H1 (cell line): ENCODE results near the gene RDH11. TPM values are rescaled to one million over a fixed set of nuclear protein-coding genes. Genes with fewer than 3 reads are reported as not detected.
A peak's percentile ranks its signal among the peaks of the same experiment; 100 is the strongest.

Experiments
- CTCF ChIA-PET: fragments of 300-600 bp; sonication (Branson Sonifier 250); formaldehyde crosslinking; loops from one replicate; lab custom pipeline; 2021; ENCODE audit not compliant: partially characterized antibody; lab: Charles Lee
- POLR2A ChIA-PET: fragments of 300-600 bp; sonication (Branson Sonifier 250); formaldehyde crosslinking; loops from one replicate; lab custom pipeline; 2021; ENCODE audit warnings: inconsistent platforms; ENCODE audit not compliant: partially characterized antibody; lab: Charles Lee
- DNase-seq, 2 experiments: peaks; one replicate each; pipeline versions ENCODE4 v3.0.0 to v3.0.0-alpha.2; 2010 to 2022; ENCODE audit warnings: low spot score in 2 of 2, low read depth in 1 of 2, mixed read lengths in 1 of 2
- FAIRE-seq: peaks from 2 replicates; lab custom pipeline; 2011; peaks lifted over from hg19 to GRCh38; lab: Jason Lieb, UNC
- H2AFZ ChIP-seq: 2 replicates; pipeline ENCODE4 v1.8.1; 2012; ENCODE audit warnings: low read length, inconsistent platforms
- H2AK5ac ChIP-seq: 2 replicates; pipeline ENCODE4 v1.6.1; 2013; ENCODE audit warnings: low read depth, low read length
- H2BK120ac ChIP-seq: replicated peaks from 2 replicates; pipeline ENCODE3; 2013; ENCODE audit warnings: low read depth, low read length, inconsistent platforms
- H2BK12ac ChIP-seq: 2 replicates; pipeline ENCODE4 v1.6.1; 2013; ENCODE audit warnings: low read depth, low read length
- H2BK15ac ChIP-seq: 2 replicates; pipeline ENCODE4 v1.6.1; 2013; ENCODE audit warnings: low read length
- H2BK20ac ChIP-seq: 2 replicates; pipeline ENCODE4 v1.6.1; 2013; ENCODE audit warnings: low read length
- H2BK5ac ChIP-seq: 2 replicates; pipeline ENCODE4 v1.6.1; 2013; ENCODE audit warnings: low read depth, low read length
- H3K14ac ChIP-seq: 2 replicates; pipeline ENCODE4 v1.6.1; 2013; ENCODE audit warnings: inconsistent platforms; ENCODE audit not compliant: insufficient read length
- H3K18ac ChIP-seq: 2 replicates; pipeline ENCODE4 v1.6.1; 2013; ENCODE audit warnings: low read length; ENCODE audit errors: extremely low read depth
- H3K23ac ChIP-seq: 2 replicates; pipeline ENCODE4 v1.6.1; 2013; ENCODE audit warnings: inconsistent platforms; ENCODE audit not compliant: insufficient read length
- H3K23me2 ChIP-seq: 2 replicates; pipeline ENCODE4 v1.6.1; 2013; ENCODE audit warnings: low read depth, low read length
- H3K27ac ChIP-seq: 2 replicates; pipeline ENCODE4 v1.6.1; 2011; ENCODE audit warnings: low read depth, low read length, inconsistent platforms
- H3K27me3 ChIP-seq, 4 experiments: replicated peaks in 1 of 4; 1 replicate in 1 of 4; 2 replicates in 3 of 4; pipeline versions ENCODE4 v1.6.1 to v1.8.1; 2011 to 2013; ENCODE audit warnings: low read length in 3 of 4, mild to moderate bottlenecking in 3 of 4, inconsistent platforms in 2 of 4, mixed read lengths in 2 of 4, moderate library complexity in 1 of 4; ENCODE audit not compliant: control insufficient read depth in 3 of 4, insufficient read depth in 3 of 4; ENCODE audit errors: extremely low read depth in 1 of 4
- H3K36me3 ChIP-seq, 4 experiments: 2 replicates each; pipeline versions ENCODE4 v1.6.1 to v1.8.1; 2011 to 2013; ENCODE audit warnings: mild to moderate bottlenecking in 4 of 4, low read length in 3 of 4, moderate library complexity in 2 of 4, control low read depth in 1 of 4, inconsistent platforms in 1 of 4; ENCODE audit not compliant: insufficient read depth in 4 of 4, control insufficient read depth in 2 of 4
- H3K4ac ChIP-seq: replicated peaks from 2 replicates; pipeline ENCODE3; 2013; ENCODE audit warnings: low read length, low read depth, mixed read lengths, inconsistent platforms; ENCODE audit not compliant: insufficient read length
- H3K4me1 ChIP-seq, 4 experiments: replicated peaks in 1 of 4; 1 replicate in 1 of 4; 2 replicates in 3 of 4; pipeline versions ENCODE4 v1.6.1 to v1.8.1; 2011 to 2013; ENCODE audit warnings: low read length in 3 of 4, inconsistent platforms in 2 of 4, mixed read lengths in 1 of 4; ENCODE audit not compliant: insufficient read depth in 4 of 4, control insufficient read depth in 3 of 4
- H3K4me2 ChIP-seq, 2 experiments: 2 replicates each; pipeline versions ENCODE4 v1.6.1 to v1.8.1; 2011 to 2013; ENCODE audit warnings: low read depth in 2 of 2, low read length in 2 of 2, control low read depth in 1 of 2, inconsistent platforms in 1 of 2, mild to moderate bottlenecking in 1 of 2; ENCODE audit not compliant: insufficient read depth in 1 of 2
- H3K4me3 ChIP-seq, 4 experiments: fragments of 200-600, 300-600 bp in 1 of 4; sonication (generic), shearing (Covaris generic), sonication (Bioruptor Twin) in 1 of 4; 2 replicates each; pipeline versions ENCODE4 v1.5.1 to v1.8.1; 2011 to 2016; ENCODE audit warnings: low read length in 4 of 4, low read depth in 3 of 4, control low read depth in 2 of 4, inconsistent platforms in 2 of 4, mild to moderate bottlenecking in 2 of 4, mixed read lengths in 1 of 4, moderate library complexity in 1 of 4; ENCODE audit not compliant: insufficient read depth in 2 of 4; ENCODE audit errors: extremely low read depth in 1 of 4
- H3K56ac ChIP-seq: replicated peaks from 2 replicates; pipeline ENCODE3; 2013; ENCODE audit warnings: low read depth, mild to moderate bottlenecking, mixed read lengths, low read length, inconsistent platforms; ENCODE audit not compliant: insufficient read length
- H3K79me1 ChIP-seq: 2 replicates; pipeline ENCODE4 v1.6.1; 2013; ENCODE audit warnings: low read depth, low read length, control low read depth
- H3K79me2 ChIP-seq, 2 experiments: 2 replicates each; pipeline versions ENCODE4 v1.6.1 to v1.8.1; 2012 to 2013; ENCODE audit warnings: low read length in 2 of 2, mild to moderate bottlenecking in 2 of 2, inconsistent platforms in 1 of 2; ENCODE audit not compliant: insufficient read depth in 2 of 2, control insufficient read depth in 1 of 2
- H3K9ac ChIP-seq, 4 experiments: replicated peaks in 1 of 4; 1 replicate in 1 of 4; 2 replicates in 3 of 4; pipeline versions ENCODE4 v1.6.1 to v1.8.1; 2011 to 2013; ENCODE audit warnings: low read depth in 3 of 4, low read length in 3 of 4, control low read depth in 2 of 4, mild to moderate bottlenecking in 2 of 4, moderate library complexity in 2 of 4, inconsistent platforms in 1 of 4; ENCODE audit errors: extremely low read depth in 1 of 4
- H3K9me3 ChIP-seq, 2 experiments: 2 replicates each; pipeline versions ENCODE4 v1.6.1 to v1.8.1; 2012 to 2013; ENCODE audit warnings: mild to moderate bottlenecking in 2 of 2, moderate library complexity in 2 of 2, control low read depth in 1 of 2, inconsistent platforms in 1 of 2, low read depth in 1 of 2, low read length in 1 of 2, mixed read lengths in 1 of 2; ENCODE audit not compliant: insufficient read depth in 2 of 2
- H4K20me1 ChIP-seq, 2 experiments: replicated peaks in 1 of 2; 2 replicates each; pipeline versions ENCODE3 to v1.8.1; 2011 to 2013; ENCODE audit warnings: inconsistent platforms in 2 of 2, low read length in 2 of 2, mild to moderate bottlenecking in 1 of 2; ENCODE audit not compliant: insufficient read depth in 2 of 2, control insufficient read depth in 1 of 2
- H4K5ac ChIP-seq: 2 replicates; pipeline ENCODE4 v1.6.1; 2013; ENCODE audit warnings: low read length, low read depth, mixed read lengths, inconsistent platforms; ENCODE audit not compliant: insufficient read length
- H4K8ac ChIP-seq: 2 replicates; pipeline ENCODE4 v1.8.0; 2013; ENCODE audit warnings: mild to moderate bottlenecking, moderate library complexity, low read length, inconsistent platforms; ENCODE audit not compliant: insufficient read depth; ENCODE audit errors: extremely low read depth
- H4K91ac ChIP-seq: replicated peaks from 2 replicates; pipeline ENCODE3; 2013; ENCODE audit warnings: low read length, mixed read lengths, inconsistent platforms; ENCODE audit not compliant: insufficient read length
- FOSL1 ChIP-seq: IDR thresholded peaks from 2 replicates; pipeline ENCODE4 v1.6.1; 2011; ENCODE audit warnings: mild to moderate bottlenecking, low read depth, low read length, moderate library complexity; ENCODE audit not compliant: insufficient read depth
- RAD21 ChIP-seq, 2 experiments: IDR thresholded peaks in 1 of 2; conservative IDR thresholded peaks in 1 of 2; 2 replicates each; pipeline ENCODE4 v1.6.1; 2011; ENCODE audit warnings: low read depth in 2 of 2, low read length in 2 of 2, improper control_type of control experiment in 1 of 2, inconsistent platforms in 1 of 2, mild to moderate bottlenecking in 1 of 2, moderate library complexity in 1 of 2
- SIX5 ChIP-seq: IDR thresholded peaks from 2 replicates; pipeline ENCODE4 v1.6.1; 2011; ENCODE audit warnings: mild to moderate bottlenecking, low read depth, low read length
- SP4 ChIP-seq: IDR thresholded peaks from 2 replicates; pipeline ENCODE4 v1.6.1; 2012; ENCODE audit warnings: low read length, inconsistent platforms
- WGBS, 2 experiments: shearing (Covaris generic) in 1 of 2; methylation state at CpG; one replicate each; pipeline versions ENCODE4 v1.1.6 to v1.1.7; 2013 to 2015; ENCODE audit warnings: low lambda C conversion rate in 2 of 2, mixed read lengths in 2 of 2, inconsistent platforms in 1 of 2, low coverage in 1 of 2, missing lambda C conversion rate in 1 of 2; ENCODE audit not compliant: insufficient replicate concordance in 2 of 2, insufficient coverage in 1 of 2, insufficient read length in 1 of 2; ENCODE audit errors: extremely low coverage in 1 of 2, missing lambda C conversion rate in 1 of 2; 5-methylcytosine and 5-hydroxymethylcytosine counted together
- polyA plus RNA-seq, 7 experiments: library from polyadenylated mRNA; depleted of rRNA in 3 of 7; stranded (reverse) in 5 of 7; unstranded in 2 of 7; fragments of >200 nt in 5 of 7; fragments of 200-250 nt in 2 of 7; gene quantifications; 1 replicate in 5 of 7; 2 replicates in 1 of 7; 4 replicates in 1 of 7; pipeline versions ENCODE4 v1.2.1 to v1.2.3, GENCODE V29; 2011 to 2013; ENCODE audit warnings: missing spikeins in 2 of 7, mixed read lengths in 2 of 7
- total RNA-seq: library from RNA; stranded (reverse); fragmentation: NEBNext Ultra II Directional; extraction: Animal tissue kit (Norgen Biotek cat#: 25700); gene quantifications from 2 replicates; pipeline ENCODE4 v1.2.1, GENCODE V29; 2021
- TF ChIP-seq, protein P1 (sequence below), 3 experiments: IDR thresholded peaks; 1 replicate in 2 of 3; 2 replicates in 1 of 3; pipeline versions ENCODE4 v1.5.1 to v1.6.1; 2011; ENCODE audit warnings: low read length in 3 of 3, mild to moderate bottlenecking in 3 of 3, inconsistent platforms in 2 of 3, low read depth in 1 of 3, moderate library complexity in 1 of 3; ENCODE audit not compliant: insufficient read depth in 1 of 3; ENCODE audit errors: control extremely low read depth in 1 of 3

RDH11 gene
- total and polyA plus RNA-seq, 2 of the 8 experiments (the other 6 are each of a cell fraction or from before 2014, with no cell fraction given), result 104 to 117 TPM

GRCh38 chr14:67666750-67667449, 28.7 kb downstream of the RDH11 start:
- Histone ChIP-seq H3K4me3 (no peak overlapping the region), H4K91ac (no peak overlapping the region), H4K5ac (no peak overlapping the region), H3K18ac (no peak overlapping the region), H2BK5ac (no peak overlapping the region), H2AK5ac (no peak overlapping the region), H3K56ac (no peak overlapping the region), H2BK15ac (no peak overlapping the region), H2BK12ac (no peak overlapping the region), H2BK120ac (no peak overlapping the region), H3K79me1 (peaks cover 2% of the 10 kb centered on the region; the same call in 1 of the 2 replicates), H3K23ac (no peak overlapping the region), H3K79me2 (peaks cover 0 to 65% of the 10 kb centered on the region in 2 experiments; a peak in 2 of 4 replicates), H2AFZ (no peak overlapping the region), H3K23me2 (no peaks in the 10 kb centered on the region), H4K8ac (no peak overlapping the region), H3K4me1 (no peaks in the 10 kb centered on the region), H3K36me3 (no peaks in the 10 kb centered on the region), H2BK20ac (no peak overlapping the region), H3K27ac (no peak overlapping the region), H3K27me3 (no peaks in the 10 kb centered on the region), H3K14ac (no peak overlapping the region), H3K9me3 (no peaks in the 10 kb centered on the region), H4K20me1 (peaks cover 0 to 8% of the 10 kb centered on the region in 2 experiments), H3K4ac (no peak overlapping the region), H3K9ac (no peak overlapping the region), H3K4me2 (no peak overlapping the region)
- peak; percentile 81 for FAIRE-seq
- DNase-seq, result no peak
- ChIA-PET CTCF (interaction anchor here (0.5 to 14.5 kb wide), 34 partner anchors 9 to 240 kb away, joined by 3 to 142 read pairs (median 4); partner anchors contain the start of genes ARG2 and RDH12), POLR2A (interaction anchor here (0.9 to 1.4 kb wide), 3 partner anchors 28 to 67 kb away, joined by 4 read pairs; partner anchors contain the start of genes PIGH and RDH11)
- WGBS, 2 experiments, result 56% methylated on average over 1 of the region's 1 CpG; no CpG with 5 or more reads in 1 of the 2 experiments
- TF ChIP-seq FOSL1 (no peak), RAD21 (IDR thresholded peaks at IDR 0.05 in 1 of 2, conservative IDR thresholded peaks at IDR 0.05 in 1 of 2; ENCODE audit: low read depth in 2 of 2, low read length in 2 of 2) (peak; percentile 81 to 82), SP4 (no peak), SIX5 (no peak)
- TF ChIP-seq, protein P1, sequence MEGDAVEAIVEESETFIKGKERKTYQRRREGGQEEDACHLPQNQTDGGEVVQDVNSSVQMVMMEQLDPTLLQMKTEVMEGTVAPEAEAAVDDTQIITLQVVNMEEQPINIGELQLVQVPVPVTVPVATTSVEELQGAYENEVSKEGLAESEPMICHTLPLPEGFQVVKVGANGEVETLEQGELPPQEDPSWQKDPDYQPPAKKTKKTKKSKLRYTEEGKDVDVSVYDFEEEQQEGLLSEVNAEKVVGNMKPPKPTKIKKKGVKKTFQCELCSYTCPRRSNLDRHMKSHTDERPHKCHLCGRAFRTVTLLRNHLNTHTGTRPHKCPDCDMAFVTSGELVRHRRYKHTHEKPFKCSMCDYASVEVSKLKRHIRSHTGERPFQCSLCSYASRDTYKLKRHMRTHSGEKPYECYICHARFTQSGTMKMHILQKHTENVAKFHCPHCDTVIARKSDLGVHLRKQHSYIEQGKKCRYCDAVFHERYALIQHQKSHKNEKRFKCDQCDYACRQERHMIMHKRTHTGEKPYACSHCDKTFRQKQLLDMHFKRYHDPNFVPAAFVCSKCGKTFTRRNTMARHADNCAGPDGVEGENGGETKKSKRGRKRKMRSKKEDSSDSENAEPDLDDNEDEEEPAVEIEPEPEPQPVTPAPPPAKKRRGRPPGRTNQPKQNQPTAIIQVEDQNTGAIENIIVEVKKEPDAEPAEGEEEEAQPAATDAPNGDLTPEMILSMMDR (IDR thresholded peaks at IDR 0.05; ENCODE audit: control extremely low read depth in 1 of 3, insufficient read depth in 1 of 3, low read depth in 1 of 3, low read length in 3 of 3), result peak in 2 of 3 experiments; percentile 71; a peak in 3 of 4 replicates
